H9 (cell line): ENCODE measurements around the gene LPCAT3. TPM values are rescaled to one million over a fixed set of nuclear protein-coding genes. Genes with fewer than 3 reads are reported as not detected.

Experiments
- DNase-seq: peaks from one replicate; pipeline ENCODE4 v3.0.0-alpha.2; 2017
- H2AFZ ChIP-seq: one replicate; pipeline ENCODE4 v1.6.1; 2013; ENCODE audit warnings: mild to moderate bottlenecking, low read length, control low read depth, moderate library complexity
- H2AK5ac ChIP-seq: 2 replicates; pipeline ENCODE4 v1.6.1; 2013; ENCODE audit warnings: low read length, control low read depth, mixed read lengths; ENCODE audit not compliant: insufficient read length
- H2BK120ac ChIP-seq: one replicate; pipeline ENCODE4 v1.6.1; 2013; ENCODE audit warnings: low read depth, mild to moderate bottlenecking, low read length, control low read depth, inconsistent platforms; ENCODE audit not compliant: poor library complexity, severe bottlenecking
- H2BK12ac ChIP-seq: 2 replicates; pipeline ENCODE4 v1.6.1; 2013; ENCODE audit warnings: low read length, control low read depth, mixed read lengths, low read depth; ENCODE audit not compliant: insufficient read length
- H2BK15ac ChIP-seq: 2 replicates; pipeline ENCODE4 v1.6.1; 2013; ENCODE audit warnings: low read depth, low read length, control low read depth
- H2BK20ac ChIP-seq: one replicate; pipeline ENCODE4 v1.6.1; 2013; ENCODE audit warnings: low read depth, mild to moderate bottlenecking, low read length, control low read depth, inconsistent platforms; ENCODE audit not compliant: poor library complexity, severe bottlenecking
- H2BK5ac ChIP-seq: 2 replicates; pipeline ENCODE4 v1.6.1; 2013; ENCODE audit warnings: low read length, control low read depth, mixed read lengths; ENCODE audit not compliant: insufficient read length
- H3K14ac ChIP-seq: 2 replicates; pipeline ENCODE4 v1.6.1; 2013; ENCODE audit warnings: low read length, control low read depth; ENCODE audit not compliant: insufficient read depth
- H3K18ac ChIP-seq: 2 replicates; pipeline ENCODE4 v1.6.1; 2013; ENCODE audit warnings: low read depth, mild to moderate bottlenecking, mixed read lengths, low read length, control low read depth; ENCODE audit not compliant: insufficient read length
- H3K23ac ChIP-seq: 2 replicates; pipeline ENCODE4 v1.6.1; 2013; ENCODE audit warnings: low read length, control low read depth, mixed read lengths, low read depth; ENCODE audit not compliant: insufficient read length
- H3K23me2 ChIP-seq: 2 replicates; pipeline ENCODE4 v1.6.1; 2013; ENCODE audit warnings: low read depth, mild to moderate bottlenecking, mixed read lengths, low read length, control low read depth; ENCODE audit not compliant: insufficient read length, poor library complexity, severe bottlenecking
- H3K27ac ChIP-seq: 2 replicates; pipeline ENCODE4 v1.5.1; 2013; ENCODE audit warnings: low read length, control low read depth, mixed read lengths, low read depth; ENCODE audit not compliant: insufficient read length
- H3K27me3 ChIP-seq: 2 replicates; pipeline ENCODE4 v1.6.1; 2013; ENCODE audit warnings: low read length, control low read depth, inconsistent platforms; ENCODE audit not compliant: insufficient read depth
- H3K4ac ChIP-seq: 2 replicates; pipeline ENCODE4 v1.6.1; 2013; ENCODE audit warnings: low read depth, mild to moderate bottlenecking, control low read depth, inconsistent platforms, low read length, moderate library complexity
- H3K4me1 ChIP-seq: 2 replicates; pipeline ENCODE4 v1.6.1; 2013; ENCODE audit warnings: low read length, control low read depth, inconsistent platforms; ENCODE audit not compliant: insufficient read depth
- H3K4me2 ChIP-seq: 2 replicates; pipeline ENCODE4 v1.6.1; 2013; ENCODE audit warnings: low read length, control low read depth, mixed read lengths; ENCODE audit not compliant: insufficient read length, insufficient read depth
- H3K56ac ChIP-seq: 2 replicates; pipeline ENCODE4 v1.6.1; 2013; ENCODE audit warnings: low read depth, mild to moderate bottlenecking, mixed read lengths, low read length, control low read depth; ENCODE audit not compliant: insufficient read length
- H3K79me1 ChIP-seq: 2 replicates; pipeline ENCODE4 v1.6.1; 2013; ENCODE audit warnings: low read depth, mild to moderate bottlenecking, moderate library complexity, low read length, control low read depth, inconsistent platforms; ENCODE audit not compliant: insufficient read depth, poor library complexity, severe bottlenecking
- H3K79me2 ChIP-seq: 2 replicates; pipeline ENCODE4 v1.6.1; 2013; ENCODE audit warnings: low read length, control low read depth, inconsistent platforms; ENCODE audit not compliant: insufficient read depth
- H3K9ac ChIP-seq: 2 replicates; pipeline ENCODE4 v1.6.1; 2013; ENCODE audit warnings: low read length, control low read depth, mixed read lengths; ENCODE audit not compliant: insufficient read length; ENCODE audit errors: extremely low read depth
- H3K9me3 ChIP-seq: one replicate; pipeline ENCODE4 v1.6.1; 2013; ENCODE audit warnings: low read depth, low read length, inconsistent platforms; ENCODE audit not compliant: control insufficient read depth
- H3T11ph ChIP-seq: one replicate; pipeline ENCODE4 v1.6.1; 2013; ENCODE audit warnings: mild to moderate bottlenecking, low read length, control low read depth, inconsistent platforms
- H4K20me1 ChIP-seq: one replicate; pipeline ENCODE4 v1.6.1; 2013; ENCODE audit not compliant: control insufficient read depth, insufficient read length, insufficient read depth
- H4K5ac ChIP-seq: 2 replicates; pipeline ENCODE4 v1.6.1; 2013; ENCODE audit warnings: low read depth, mild to moderate bottlenecking, mixed read lengths, low read length, control low read depth; ENCODE audit not compliant: insufficient read length
- H4K8ac ChIP-seq: replicated peaks from 2 replicates; pipeline ENCODE4 v1.6.1; 2013; ENCODE audit warnings: low read length, control low read depth, mixed read lengths, low read depth; ENCODE audit not compliant: insufficient read length
- H4K91ac ChIP-seq: 2 replicates; pipeline ENCODE4 v1.6.1; 2013; ENCODE audit warnings: low read depth, mild to moderate bottlenecking, moderate library complexity, mixed read lengths, low read length, control low read depth; ENCODE audit not compliant: insufficient read length
- H3K27ac Mint-ChIP-seq, 3 experiments: 2 replicates in 2 of 3; 3 replicates in 1 of 3; pipeline ENCODE4 v1.8.0; 2020 to 2021; ENCODE audit warnings: mixed read lengths in 3 of 3, mild to moderate bottlenecking in 1 of 3, moderate library complexity in 1 of 3
- H3K27me3 Mint-ChIP-seq: 2 replicates; pipeline ENCODE4 v1.8.0; 2021; ENCODE audit warnings: low read depth, mild to moderate bottlenecking, moderate library complexity, mixed read lengths
- H3K36me3 Mint-ChIP-seq, 3 experiments: 2 replicates in 2 of 3; 3 replicates in 1 of 3; pipeline ENCODE4 v1.8.0; 2020 to 2021; ENCODE audit warnings: low read depth in 3 of 3, mixed read lengths in 3 of 3; ENCODE audit not compliant: insufficient read depth in 1 of 3
- H3K4me1 Mint-ChIP-seq, 2 experiments: 2 replicates each; pipeline ENCODE4 v1.8.0; 2020; ENCODE audit warnings: mixed read lengths in 2 of 2
- H3K4me3 Mint-ChIP-seq, 2 experiments: 2 replicates in 1 of 2; 3 replicates in 1 of 2; pipeline ENCODE4 v1.8.0; 2020 to 2021; ENCODE audit warnings: mild to moderate bottlenecking in 2 of 2, mixed read lengths in 2 of 2, moderate library complexity in 1 of 2
- H3K9me3 Mint-ChIP-seq, 2 experiments: 2 replicates in 1 of 2; 3 replicates in 1 of 2; pipeline ENCODE4 v1.8.0; 2020; ENCODE audit warnings: mild to moderate bottlenecking in 2 of 2, mixed read lengths in 2 of 2, moderate library complexity in 1 of 2
- CTCF ChIP-seq: fragments of 200-600 bp; sonication (generic); conservative IDR thresholded peaks from 3 replicates; pipeline ENCODE4 v1.8.0; 2021; ENCODE audit warnings: antibody characterized with exemption, mild to moderate bottlenecking
- WGBS: extraction: QIAGEN DNeasy Blood & Tissue Kit; methylation state at CpG from one replicate; pipeline ENCODE4 v1.1.7; 2013; ENCODE audit warnings: missing lambda C conversion rate, low lambda C conversion rate, mixed read lengths; ENCODE audit not compliant: insufficient read length; ENCODE audit errors: extremely low coverage; 5-methylcytosine and 5-hydroxymethylcytosine counted together
- total RNA-seq: library from RNA; stranded (reverse); gene quantifications from 2 replicates; pipeline ENCODE4 v1.2.1, GENCODE V29; 2021

Gene LPCAT3
- total RNA-seq, 1 experiment from 2014 or later, result 47.7 TPM

- no peak overlapping the region for H3T11ph ChIP-seq
- no peak overlapping the region for H3K27ac Mint-ChIP-seq
- no peaks in the 10 kb centered on the region for H3K36me3 Mint-ChIP-seq
- no peaks in the 10 kb centered on the region for H3K27me3 Mint-ChIP-seq
- H3K18ac ChIP-seq, result no peak overlapping the region
- H4K8ac ChIP-seq, result no peak overlapping the region
- H3K9me3 ChIP-seq, result no peaks in the 10 kb centered on the region
- no CpG with 5 or more reads among the region's 9 CpGs for WGBS
- H3K79me1 ChIP-seq, result no peaks in the 10 kb centered on the region
- H2AFZ ChIP-seq, result no peak overlapping the region
- H3K4me2 ChIP-seq, result no peak overlapping the region
- no peaks in the 10 kb centered on the region for H3K23me2 ChIP-seq
- no peaks in the 10 kb centered on the region for H4K20me1 ChIP-seq
- H4K91ac ChIP-seq, result no peak overlapping the region
- H4K5ac ChIP-seq, result no peak overlapping the region
- peaks cover 3 to 4% of the 10 kb centered on the region in 2 experiments; a peak in 3 of 4 replicates for H3K4me1 Mint-ChIP-seq
- H3K27ac ChIP-seq, result no peak overlapping the region
- no peak overlapping the region for H3K14ac ChIP-seq
- H2BK5ac ChIP-seq, result no peak overlapping the region
- no peak overlapping the region for H3K9ac ChIP-seq
- no peak overlapping the region for H2AK5ac ChIP-seq
- H3K56ac ChIP-seq, result no peak overlapping the region
- peaks cover 0 to 5% of the 10 kb centered on the region in 2 experiments; a peak in 2 of 5 replicates for H3K9me3 Mint-ChIP-seq
- H3K79me2 ChIP-seq, result no peaks in the 10 kb centered on the region
- no peak overlapping the region for H2BK20ac ChIP-seq
- no peak overlapping the region for H3K4me3 Mint-ChIP-seq
- H2BK120ac ChIP-seq, result no peak overlapping the region
- no peak overlapping the region for H3K23ac ChIP-seq
- no peaks in the 10 kb centered on the region for H3K4me1 ChIP-seq
- DNase-seq, result no peak
- TF ChIP-seq CTCF, result no peak
- no peak overlapping the region for H2BK15ac ChIP-seq
- no peaks in the 10 kb centered on the region for H3K27me3 ChIP-seq
- no peak overlapping the region for H2BK12ac ChIP-seq
- no peak overlapping the region for H3K4ac ChIP-seq
These were observed 27.6 kb upstream of the LPCAT3 start for GRCh38 chr12:7045913-7046312.
